ENCODE data around the gene CLDN15.

CLDN15 gene

GRCh38 chr7:101245147-101245668 is 7.6 kb upstream of the CLDN15 start:
- H3K27ac ChIP-seq, result peak overlapping the region; percentile 82
- no peak for DNase-seq (ENCODE audit: low read depth, low spot score)

DNA sequence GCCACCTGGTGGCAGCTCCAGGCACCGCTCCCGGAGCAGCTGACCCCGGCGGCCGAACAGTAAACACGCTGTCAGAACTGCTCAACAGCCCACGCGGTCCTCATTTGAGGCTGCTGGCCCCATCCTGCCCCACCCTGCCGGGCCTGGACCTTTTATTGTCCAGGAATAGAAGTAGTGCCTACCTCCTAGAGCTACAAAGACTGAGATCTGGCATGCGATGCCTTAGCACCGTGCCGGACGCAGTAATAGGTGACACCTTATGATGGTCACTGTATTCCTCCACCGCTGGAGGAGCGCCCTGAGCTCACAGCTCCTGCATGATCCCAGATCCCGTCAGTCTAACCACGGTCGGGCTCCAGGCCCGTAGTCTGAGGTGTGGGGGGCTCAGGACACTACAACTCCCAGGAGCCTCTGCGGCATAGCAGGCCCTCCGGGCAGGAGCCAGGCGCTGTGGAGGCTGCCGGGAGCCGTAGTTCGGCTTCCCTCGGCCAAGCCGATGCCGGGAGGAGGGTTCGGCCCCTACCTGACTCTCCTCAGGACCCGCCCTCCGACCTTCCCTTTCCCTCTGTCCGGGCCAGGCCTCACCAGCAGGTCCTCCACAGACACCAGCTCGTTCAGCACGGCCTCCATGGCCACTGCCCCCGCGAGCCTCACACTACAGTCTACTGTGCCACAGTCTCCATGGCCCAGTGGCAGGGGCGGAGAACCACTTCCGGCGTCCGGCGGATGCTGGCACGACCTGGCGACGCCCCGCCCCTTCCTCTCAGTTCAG is 7.0 kb upstream of the CLDN15 start, which contains the start of gene FIS1:
Gene FIS1, minus strand, starts transcription at position 707 of the 772 bp plus-strand sequence. Its CDS starts 77 bp downstream, at position 630.
- peak; percentile 52 for DNase-seq (ENCODE audit: low read depth, low spot score)
- H3K27ac ChIP-seq, result peak within 1 kb of the TSS; percentile 82

DNA sequence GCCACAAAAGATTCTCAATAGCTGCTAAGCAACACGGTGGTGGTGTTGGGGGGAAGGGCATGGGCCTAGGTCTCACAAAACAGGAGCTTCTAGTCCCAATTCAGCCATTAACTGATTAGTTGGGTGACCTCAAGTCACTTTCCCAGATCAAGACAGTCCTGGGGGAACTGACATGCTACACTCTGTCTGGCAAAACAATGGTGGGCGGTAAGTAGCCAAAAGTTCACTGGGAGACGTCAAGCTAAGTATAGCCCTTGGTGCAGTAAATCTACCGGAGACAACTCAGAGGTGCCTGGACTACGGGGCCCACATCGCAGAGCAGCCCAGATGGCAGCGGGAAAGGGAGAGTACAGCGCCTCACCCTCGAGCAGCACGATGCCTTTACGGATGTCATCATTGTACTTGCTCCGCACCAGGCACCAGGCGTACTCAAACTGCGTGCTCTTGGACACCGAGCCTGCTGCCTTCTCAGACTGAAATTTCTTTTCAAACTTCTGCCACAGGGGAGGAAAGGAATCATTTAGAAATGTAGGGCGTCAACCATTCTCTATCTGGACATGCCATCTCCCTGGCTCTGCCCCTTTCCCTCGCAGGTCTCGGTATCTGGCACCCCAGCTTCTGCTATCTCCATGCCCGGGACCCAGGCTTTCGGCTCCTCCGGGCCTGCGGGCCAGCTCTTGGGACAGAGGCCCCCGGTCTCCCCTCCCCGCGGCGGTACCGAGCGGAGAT is 6.2 kb upstream of the CLDN15 start:
- H3K27ac ChIP-seq, result peak overlapping the region; percentile 82
- no peak for DNase-seq (ENCODE audit: low read depth, low spot score)

- H3K27ac ChIP-seq, result peak overlapping the region; percentile 7
- DNase-seq (ENCODE audit: low read depth, low spot score), result no peak
Measured at GRCh38 chr7:101241443-101242349, 4.1 kb upstream of the CLDN15 start.

DNA sequence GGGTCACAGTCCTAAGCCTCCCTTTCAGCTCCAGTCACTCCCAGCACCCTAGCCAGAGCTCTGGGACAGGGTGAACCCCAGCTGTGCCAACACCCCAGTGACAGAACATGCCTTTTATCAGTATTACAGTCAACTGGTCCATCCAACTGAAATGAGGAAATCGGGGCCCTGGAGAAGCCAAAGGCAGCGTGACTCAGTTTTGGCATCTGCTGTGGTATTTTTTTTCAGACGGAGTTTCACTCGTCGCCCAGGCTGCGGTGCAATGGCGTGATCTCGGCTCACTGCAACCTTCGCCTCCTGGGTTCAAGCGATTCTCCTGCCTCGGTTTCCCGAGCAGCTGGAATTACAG is 3.4 kb upstream of the CLDN15 start:
- no peak for DNase-seq (ENCODE audit: low read depth, low spot score)
- peak overlapping the region; percentile 7 for H3K27ac ChIP-seq

DNA sequence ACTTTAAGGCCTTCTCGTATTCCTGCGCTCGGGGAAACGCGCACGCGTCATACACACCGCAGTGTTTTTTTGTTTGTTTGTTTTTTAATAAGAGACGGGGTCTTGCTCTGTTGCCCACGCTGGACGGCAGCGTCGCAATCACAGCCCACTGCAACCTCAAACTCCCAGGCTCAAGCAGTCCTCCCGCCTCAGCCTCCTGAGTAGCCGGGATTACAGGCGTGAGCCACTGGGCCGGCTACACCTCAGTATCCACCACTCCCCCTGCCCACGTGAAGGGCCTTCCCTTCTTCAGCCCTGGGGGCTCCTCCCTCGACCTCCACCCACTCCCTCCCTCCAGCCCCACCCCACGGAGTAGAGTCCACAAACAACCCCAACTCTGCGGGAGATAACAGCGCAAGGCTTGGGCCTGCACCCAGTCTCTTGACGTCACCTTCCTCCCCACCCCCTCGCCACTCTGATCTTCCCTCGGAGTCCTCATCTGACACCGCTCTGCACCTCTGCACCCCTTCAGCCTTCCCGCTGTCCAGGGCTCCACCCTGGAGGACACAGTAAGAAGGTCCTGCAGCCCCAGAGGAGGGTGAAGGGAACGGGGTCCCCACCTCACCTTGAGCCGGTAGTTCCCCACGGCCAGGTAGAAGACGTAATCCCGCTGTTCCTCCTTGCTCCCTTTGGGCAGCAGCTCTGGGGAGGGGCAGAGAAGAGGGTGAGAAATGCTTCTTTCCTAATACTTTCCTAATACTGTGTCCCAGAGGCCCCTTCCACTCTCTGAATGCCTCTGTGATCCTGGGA is 2.8 kb upstream of the CLDN15 start:
- H3K27ac ChIP-seq, result no peak overlapping the region

GRCh38 chr7:101239951-101240220 is 2.3 kb upstream of the CLDN15 start:
- no peak overlapping the region for H3K27ac ChIP-seq
- no peak for DNase-seq (ENCODE audit: low read depth, low spot score)

More for the DNA sequence above, 2.8 kb upstream of the CLDN15 start:
- no peak for DNase-seq (ENCODE audit: low read depth, low spot score)

- DNase-seq (ENCODE audit: low read depth, low spot score), result no peak
- H3K27ac ChIP-seq, result no peak overlapping the region
Measured at GRCh38 chr7:101239191-101239950, 1.8 kb upstream of the CLDN15 start.

DNA sequence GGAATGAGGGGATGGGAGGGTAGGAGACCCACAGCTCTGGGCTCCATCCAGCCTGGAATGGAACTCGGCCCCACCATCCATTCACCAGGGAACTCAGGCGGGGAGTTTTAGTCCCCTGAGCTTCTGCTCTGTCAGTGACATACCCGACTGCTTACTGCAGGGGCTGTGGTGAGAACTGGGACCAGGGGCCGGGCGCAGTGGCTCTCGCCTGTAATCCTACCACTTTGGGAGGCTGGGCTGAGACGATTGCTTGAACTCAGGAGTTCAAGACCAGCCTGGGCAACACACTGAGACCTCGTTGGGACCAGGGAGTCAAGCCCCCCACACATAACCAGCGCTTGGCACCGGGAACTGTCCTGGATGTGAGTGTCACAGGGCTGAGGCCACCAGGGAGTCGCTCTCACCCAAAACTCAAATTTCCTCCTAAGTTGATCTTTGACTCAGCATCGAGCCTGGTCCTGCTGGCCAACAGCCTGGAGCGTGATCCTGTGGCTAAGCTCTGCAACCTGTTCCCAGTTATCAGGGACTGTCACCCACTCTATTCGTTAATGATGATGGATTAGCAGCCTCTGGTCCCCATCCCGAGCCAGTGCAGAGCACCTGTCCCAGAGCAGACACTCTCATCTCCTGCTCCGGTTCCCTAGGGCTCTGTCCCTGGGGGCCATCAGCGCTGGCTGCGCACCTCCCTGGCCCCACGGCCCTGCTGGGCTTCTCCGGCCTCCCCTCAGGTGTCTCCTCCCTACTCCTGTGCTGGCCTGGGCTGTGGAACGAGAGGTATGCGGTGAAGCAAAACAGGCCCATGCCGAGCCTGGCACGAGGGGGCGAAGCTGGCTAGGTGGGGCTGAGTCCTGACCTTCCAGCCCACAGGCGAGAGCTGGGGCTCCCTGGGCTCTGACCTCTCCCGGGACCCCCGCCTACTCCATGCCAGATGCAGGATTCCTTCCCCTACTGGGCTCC is 902 bp upstream of the CLDN15 start:
- no peak overlapping the region for H3K27ac ChIP-seq
- DNase-seq (ENCODE audit: low read depth, low spot score), result no peak

- H3K27ac ChIP-seq, result no peak overlapping the region
- no peak for DNase-seq (ENCODE audit: low read depth, low spot score)
Measured at GRCh38 chr7:101236292-101236835, 1.2 kb downstream of the CLDN15 start.

GRCh38 chr7:101235522-101235921 is 2.1 kb downstream of the CLDN15 start:
- no peak for DNase-seq (ENCODE audit: low read depth, low spot score)

GRCh38 chr7:101235050-101235449 is 2.6 kb downstream of the CLDN15 start:
- no peak for DNase-seq (ENCODE audit: low read depth, low spot score)
- H3K27ac ChIP-seq, result no peak overlapping the region

More at GRCh38 chr7:101235522-101235921, 2.1 kb downstream of the CLDN15 start:
- H3K27ac ChIP-seq, result no peak overlapping the region

DNA sequence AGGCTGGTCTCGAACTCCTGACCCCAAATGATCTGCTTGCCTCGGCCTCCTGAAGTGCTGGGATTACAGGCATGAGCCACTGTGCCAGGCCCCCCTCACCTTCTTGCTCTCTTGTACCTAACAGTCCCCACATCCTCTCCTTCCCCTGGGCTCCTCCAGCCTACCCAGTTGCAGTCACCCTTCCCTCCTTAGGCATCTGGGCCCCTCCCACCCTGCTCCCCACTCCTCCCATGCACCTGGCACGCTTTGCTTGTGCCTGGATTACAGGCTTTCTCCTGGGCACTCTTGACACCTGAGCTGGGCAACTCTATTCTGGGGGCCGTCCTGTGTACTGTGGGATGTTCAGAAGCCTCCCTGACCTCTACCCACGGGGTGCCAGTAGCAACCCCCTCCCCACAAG is 3.0 kb downstream of the CLDN15 start:
- DNase-seq (ENCODE audit: low read depth, low spot score), result no peak

GRCh38 chr7:101233907-101234547 is 3.6 kb downstream of the CLDN15 start:
- no peak overlapping the region for H3K27ac ChIP-seq
- DNase-seq (ENCODE audit: low read depth, low spot score), result no peak

More for the DNA sequence above, 3.0 kb downstream of the CLDN15 start:
- no peak overlapping the region for H3K27ac ChIP-seq

- peak; percentile 14 for DNase-seq (ENCODE audit: low read depth, low spot score)
Measured at GRCh38 chr7:101232141-101232850, 5.3 kb downstream of the CLDN15 start.

GRCh38 chr7:101231644-101232043 is 6.0 kb downstream of the CLDN15 start:
- DNase-seq (ENCODE audit: low read depth, low spot score), result no peak
- H3K27ac ChIP-seq, result peak overlapping the region; percentile 82

More at GRCh38 chr7:101232141-101232850, 5.3 kb downstream of the CLDN15 start:
- H3K27ac ChIP-seq, result peak overlapping the region; percentile 82
